ENCODE measurements around the gene AP5Z1.

AP5Z1 gene

GRCh38 chr7:4832711-4833110 lies 57.3 kb downstream of the AP5Z1 start:
- no peak overlapping the region for H3K27ac ChIP-seq
- TF ChIP-seq, protein P1, sequence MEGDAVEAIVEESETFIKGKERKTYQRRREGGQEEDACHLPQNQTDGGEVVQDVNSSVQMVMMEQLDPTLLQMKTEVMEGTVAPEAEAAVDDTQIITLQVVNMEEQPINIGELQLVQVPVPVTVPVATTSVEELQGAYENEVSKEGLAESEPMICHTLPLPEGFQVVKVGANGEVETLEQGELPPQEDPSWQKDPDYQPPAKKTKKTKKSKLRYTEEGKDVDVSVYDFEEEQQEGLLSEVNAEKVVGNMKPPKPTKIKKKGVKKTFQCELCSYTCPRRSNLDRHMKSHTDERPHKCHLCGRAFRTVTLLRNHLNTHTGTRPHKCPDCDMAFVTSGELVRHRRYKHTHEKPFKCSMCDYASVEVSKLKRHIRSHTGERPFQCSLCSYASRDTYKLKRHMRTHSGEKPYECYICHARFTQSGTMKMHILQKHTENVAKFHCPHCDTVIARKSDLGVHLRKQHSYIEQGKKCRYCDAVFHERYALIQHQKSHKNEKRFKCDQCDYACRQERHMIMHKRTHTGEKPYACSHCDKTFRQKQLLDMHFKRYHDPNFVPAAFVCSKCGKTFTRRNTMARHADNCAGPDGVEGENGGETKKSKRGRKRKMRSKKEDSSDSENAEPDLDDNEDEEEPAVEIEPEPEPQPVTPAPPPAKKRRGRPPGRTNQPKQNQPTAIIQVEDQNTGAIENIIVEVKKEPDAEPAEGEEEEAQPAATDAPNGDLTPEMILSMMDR (IDR thresholded peaks at IDR 0.05): no peak
- no peaks in the 10 kb centered on the region for H3K36me3 ChIP-seq
- H3K9me3 ChIP-seq: no peaks in the 10 kb centered on the region
- H3K27me3 ChIP-seq: no peaks in the 10 kb centered on the region
- H3K4me1 ChIP-seq (ENCODE audit: control insufficient read depth in 1 of 2, insufficient read depth in 1 of 2, low read depth in 1 of 2, low read length in 1 of 2): no peaks in the 10 kb centered on the region
- no peak overlapping the region for H3K4me3 ChIP-seq (ENCODE audit: low read depth in 1 of 2, low read length in 1 of 2)

- Histone ChIP-seq H3K4me3 (ENCODE audit: low read depth in 1 of 2, low read length in 1 of 2) (no peak overlapping the region), H3K27ac (no peak overlapping the region), H3K36me3 (no peaks in the 10 kb centered on the region), H3K9me3 (no peaks in the 10 kb centered on the region), H3K27me3 (no peaks in the 10 kb centered on the region), H3K4me1 (ENCODE audit: control insufficient read depth in 1 of 2, insufficient read depth in 1 of 2, low read depth in 1 of 2, low read length in 1 of 2) (no peaks in the 10 kb centered on the region)
- TF ChIP-seq, protein P1 (IDR thresholded peaks at IDR 0.05): no peak
Observed at GRCh38 chr7:4833176-4833575, 57.8 kb downstream of the AP5Z1 start.

- no peaks in the 10 kb centered on the region for H3K9me3 ChIP-seq
- no peaks in the 10 kb centered on the region for H3K27me3 ChIP-seq
- no peaks in the 10 kb centered on the region for H3K4me1 ChIP-seq (ENCODE audit: control insufficient read depth in 1 of 2, insufficient read depth in 1 of 2, low read depth in 1 of 2, low read length in 1 of 2)
- TF ChIP-seq, protein P1 (IDR thresholded peaks at IDR 0.05): no peak
- no peaks in the 10 kb centered on the region for H3K36me3 ChIP-seq
- H3K4me3 ChIP-seq (ENCODE audit: low read depth in 1 of 2, low read length in 1 of 2): no peak overlapping the region
- no peak overlapping the region for H3K27ac ChIP-seq
Observed at GRCh38 chr7:4833691-4834600, 58.5 kb downstream of the AP5Z1 start.

DNA sequence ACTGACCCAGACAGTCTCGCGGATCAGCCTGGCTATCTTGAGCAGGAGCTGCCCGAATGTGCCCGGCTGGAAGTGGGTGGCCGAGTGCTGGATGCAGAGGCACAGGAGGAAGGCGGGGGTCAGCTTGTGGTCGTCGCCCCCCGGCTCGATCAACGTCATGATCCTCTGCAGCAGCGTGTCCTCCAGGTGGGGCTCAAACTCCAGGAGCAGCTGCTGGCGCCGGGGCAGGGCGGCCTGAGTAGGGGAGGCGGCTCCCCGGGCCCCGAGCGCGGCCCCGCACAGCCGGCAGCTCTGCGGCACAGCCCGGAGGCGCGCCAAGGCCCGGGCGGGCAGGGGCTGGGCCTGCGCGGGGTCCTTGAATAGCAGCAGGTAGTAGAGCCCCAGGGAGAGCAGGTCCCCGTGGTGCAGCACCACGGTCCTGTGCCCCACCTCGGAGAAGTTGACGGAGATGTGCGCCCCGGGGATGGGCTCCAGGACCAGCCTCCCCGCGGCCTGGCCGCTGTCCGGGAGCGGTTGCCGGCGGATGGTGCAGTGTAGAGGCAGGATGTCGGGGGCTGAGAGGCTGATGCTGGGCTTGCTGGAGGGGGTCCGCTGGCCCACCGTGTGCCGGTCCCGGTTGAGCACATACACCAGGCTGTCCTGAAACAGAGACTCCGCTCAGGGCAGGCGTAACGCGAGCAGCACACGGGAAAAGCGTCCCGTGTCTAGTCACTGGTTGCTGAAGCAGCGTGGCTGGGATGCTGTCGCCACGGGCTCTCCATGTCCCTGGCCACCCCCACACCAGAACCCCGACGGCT lies 59.4 kb downstream of the AP5Z1 start:
- Histone ChIP-seq H3K4me1 (ENCODE audit: control insufficient read depth in 1 of 2, insufficient read depth in 1 of 2, low read depth in 1 of 2, low read length in 1 of 2) (no peaks in the 10 kb centered on the region), H3K27ac (no peak overlapping the region), H3K4me3 (ENCODE audit: low read depth in 1 of 2, low read length in 1 of 2) (no peak overlapping the region), H3K9me3 (no peaks in the 10 kb centered on the region), H3K27me3 (no peaks in the 10 kb centered on the region), H3K36me3 (no peaks in the 10 kb centered on the region)
- TF ChIP-seq, protein P1 (IDR thresholded peaks at IDR 0.05): no peak

DNA sequence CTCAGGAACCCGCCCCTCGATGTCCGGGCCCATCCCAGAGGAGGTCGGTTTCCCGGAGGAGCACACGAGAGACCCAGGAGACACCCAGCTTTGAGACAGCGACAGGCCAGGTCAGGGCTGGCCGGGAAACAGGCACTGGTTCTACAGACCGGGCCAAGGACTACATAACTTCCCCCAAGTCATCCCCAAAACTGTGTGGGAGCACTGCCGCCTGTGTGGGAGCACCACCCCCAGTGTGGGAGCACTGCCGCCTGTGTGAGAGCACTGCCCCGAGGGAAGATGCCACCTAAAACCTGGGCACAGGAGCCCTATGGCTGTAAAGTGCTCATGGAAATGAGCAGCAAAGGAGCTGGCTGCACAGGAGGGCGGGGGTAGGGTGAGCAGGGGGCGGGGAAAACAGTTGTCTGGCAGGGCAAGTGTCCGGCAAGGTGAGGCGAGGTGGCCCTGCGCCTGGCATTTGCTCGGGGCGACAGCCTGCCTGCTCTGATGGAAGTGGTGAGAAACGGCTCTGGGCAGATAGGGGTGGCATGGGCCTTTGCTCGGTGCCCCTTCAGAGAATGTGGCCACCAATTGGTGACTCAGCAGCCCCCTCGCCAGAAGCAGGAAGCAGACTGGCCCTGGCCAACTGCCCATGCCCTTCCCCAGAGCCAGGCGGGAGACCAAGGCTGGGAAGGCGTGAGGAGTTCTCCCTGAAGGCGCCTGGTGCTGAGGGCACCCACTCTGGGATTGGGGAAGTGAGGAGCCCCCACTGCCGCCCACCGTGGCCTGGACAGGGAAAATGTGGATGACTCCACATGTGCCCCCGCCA lies 60.2 kb downstream of the AP5Z1 start:
- Histone ChIP-seq H3K4me1 (ENCODE audit: control insufficient read depth in 1 of 2, insufficient read depth in 1 of 2, low read depth in 1 of 2, low read length in 1 of 2) (no peaks in the 10 kb centered on the region), H3K9me3 (no peaks in the 10 kb centered on the region), H3K27me3 (no peaks in the 10 kb centered on the region), H3K27ac (no peak overlapping the region), H3K4me3 (ENCODE audit: low read depth in 1 of 2, low read length in 1 of 2) (no peak overlapping the region), H3K36me3 (no peaks in the 10 kb centered on the region)
- TF ChIP-seq, protein P1 (IDR thresholded peaks at IDR 0.05): no peak

Data from neutrophil (primary cell).